ENCODE measurements around the gene TTYH1.
"Not testable (repeated sequence)": the region's sequence is repeated elsewhere in the genome, so short reads cannot be mapped to it uniquely, and the experiment has no call there.

The TTYH1 gene

DNA sequence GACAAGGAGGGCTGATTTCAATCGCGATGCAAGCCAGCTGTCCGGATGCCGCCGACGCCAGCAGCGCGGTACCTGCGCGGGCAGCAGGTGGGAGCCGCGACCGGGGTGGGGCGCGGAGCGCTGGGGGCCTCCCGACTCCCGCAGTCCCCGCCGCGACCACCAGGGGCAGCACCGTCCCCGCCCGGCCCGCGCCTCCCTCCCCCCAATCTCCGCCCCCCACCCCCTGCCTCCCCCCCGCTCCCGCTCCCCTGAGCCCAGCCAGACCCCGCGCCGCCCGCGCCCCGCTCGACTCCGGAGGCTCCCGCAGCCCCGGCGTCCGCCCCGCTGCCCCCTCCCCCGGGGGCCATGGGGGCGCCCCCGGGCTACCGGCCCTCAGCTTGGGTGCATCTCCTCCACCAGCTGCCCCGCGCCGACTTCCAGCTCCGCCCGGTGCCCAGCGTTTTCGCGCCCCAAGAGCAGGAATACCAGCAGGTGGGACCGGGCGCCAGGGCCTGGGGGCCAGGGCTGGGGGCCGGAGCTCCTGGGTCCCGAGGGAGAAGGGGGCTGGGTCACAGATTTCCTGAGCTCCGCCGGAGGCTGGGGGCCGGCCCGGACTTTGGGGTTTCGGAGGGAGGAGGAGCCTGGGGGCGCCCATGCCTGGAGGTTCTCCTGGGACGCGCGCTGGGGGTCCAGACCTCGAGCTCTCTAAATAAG lies at the start of gene TTYH1:
Gene TTYH1 (plus strand): TSS at position 257 of the 693 bp plus-strand sequence. CDS start 89 bp downstream, at position 346.
- DNase-seq (ENCODE audit: low read depth), result no peak

DNA sequence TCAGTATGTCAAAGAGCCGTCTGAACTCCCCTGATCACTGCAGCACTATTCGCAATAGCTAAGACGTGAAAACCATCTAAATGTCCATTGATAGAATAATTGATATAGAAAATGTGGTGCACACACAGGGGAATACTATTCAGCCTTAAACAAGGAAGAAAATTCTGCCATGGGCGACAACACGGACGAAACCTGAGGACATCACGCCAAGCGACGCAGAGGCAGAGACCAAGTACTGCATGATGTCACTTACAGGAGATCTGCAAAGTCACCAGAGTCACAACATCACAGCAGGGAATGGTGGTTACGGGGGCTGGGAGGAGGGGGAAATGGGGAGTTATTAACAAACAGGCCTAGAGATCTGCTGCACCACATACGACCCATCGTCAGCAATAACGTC lies 49.5 kb upstream of the TTYH1 start:
- DNase-seq (ENCODE audit: low read depth), result not testable (repeated sequence)

DNA sequence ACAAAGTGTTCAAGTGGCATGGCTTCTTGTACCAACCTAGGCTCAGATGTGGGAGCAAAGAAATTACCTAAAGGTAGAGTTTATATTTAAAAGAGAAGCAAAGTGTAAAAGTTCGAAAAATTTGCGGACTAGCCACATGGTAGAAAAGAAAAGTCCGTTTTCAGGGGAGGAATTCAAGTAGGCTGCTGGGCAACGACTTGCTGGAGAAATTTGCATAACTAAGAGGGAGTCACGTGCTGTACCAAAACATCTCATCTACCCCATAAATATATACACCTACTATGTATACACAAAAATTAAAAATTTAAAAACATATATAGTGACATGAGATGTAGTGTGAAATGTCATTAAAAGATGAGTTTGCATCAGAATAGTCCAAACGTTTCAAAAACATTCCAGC lies 48.5 kb upstream of the TTYH1 start:
- no peak for DNase-seq (ENCODE audit: low read depth)

DNA sequence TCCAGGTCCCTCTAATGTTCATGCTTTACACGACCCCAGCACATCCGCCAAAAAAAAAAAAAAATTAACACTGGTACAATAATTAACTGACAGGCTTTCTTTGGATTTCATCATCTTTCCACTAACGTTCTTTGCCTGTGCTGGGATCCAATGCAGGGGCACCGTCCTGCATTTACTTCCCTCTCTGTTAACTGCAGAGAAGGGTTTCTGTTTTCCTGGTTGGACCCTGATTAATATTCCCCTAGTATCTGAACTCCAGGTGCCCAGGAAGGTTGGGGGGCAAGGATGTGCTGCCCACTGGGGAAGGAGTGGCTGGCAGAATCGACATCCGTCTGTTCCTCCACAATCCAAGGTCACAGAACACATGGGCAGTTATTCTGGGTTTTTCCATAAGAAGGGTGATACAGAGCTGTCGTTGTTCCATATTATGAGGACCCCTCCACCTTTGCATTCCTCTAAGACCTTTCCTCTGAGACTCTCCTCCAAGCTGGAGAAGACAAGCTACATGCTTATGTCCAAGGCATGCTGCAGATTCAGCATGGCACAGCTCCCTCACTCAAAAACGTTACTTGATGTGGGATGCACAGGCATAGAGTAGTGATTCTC lies 46.1 kb upstream of the TTYH1 start:
- no peak for DNase-seq (ENCODE audit: low read depth)

DNA sequence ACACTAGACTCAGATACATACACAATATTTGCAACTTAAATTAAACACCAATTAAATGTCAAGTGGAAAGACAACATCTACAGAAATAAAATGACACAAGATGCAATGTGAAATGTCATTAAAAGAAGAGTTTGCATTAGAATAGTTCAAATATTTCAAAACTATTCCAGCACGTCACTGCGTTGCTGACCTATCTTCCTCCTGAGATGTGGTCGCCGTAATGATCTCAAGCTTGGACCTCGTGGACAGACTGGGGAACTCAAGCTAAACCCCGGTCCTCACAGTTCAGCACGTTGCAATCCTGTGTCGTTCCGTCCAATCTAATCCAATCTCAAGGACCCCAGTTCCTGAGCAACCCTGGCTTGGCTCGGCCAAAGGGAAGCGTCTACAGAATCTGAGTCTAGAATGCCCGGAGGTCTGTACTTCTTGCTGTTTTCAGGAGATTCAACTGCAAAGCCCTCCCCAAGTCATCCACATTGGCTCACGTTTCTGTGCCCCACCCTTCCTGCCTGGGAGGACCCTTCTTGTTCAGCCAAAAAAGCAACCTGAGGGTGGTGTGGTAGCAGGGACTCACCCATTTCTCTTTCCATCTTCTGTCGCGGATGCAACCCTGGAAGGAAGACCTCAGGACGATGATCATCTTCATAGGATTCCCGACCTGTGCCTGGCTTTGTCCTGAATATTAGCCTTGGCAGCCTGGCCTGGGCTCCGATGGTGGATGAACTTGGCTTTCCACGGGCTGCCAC lies 45.4 kb upstream of the TTYH1 start:
- DNase-seq (ENCODE audit: low read depth), result not testable (repeated sequence)

DNA sequence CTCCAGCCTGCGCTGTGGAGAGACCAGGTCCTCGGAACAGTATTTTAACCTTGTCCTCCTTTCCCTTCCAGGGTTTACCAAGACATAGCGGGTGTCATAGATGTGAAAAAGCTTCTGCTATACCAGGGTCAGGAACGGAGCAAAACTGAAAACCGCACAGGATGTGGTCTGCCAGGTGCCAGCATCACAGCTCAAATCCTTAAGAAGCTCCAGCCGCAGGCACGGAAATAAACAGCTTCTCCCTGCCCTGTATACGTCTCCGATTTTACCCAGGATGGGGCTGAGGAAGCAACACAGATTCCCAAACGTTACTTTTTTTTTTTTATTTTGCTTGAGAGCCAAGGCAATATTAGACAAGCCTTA lies 44.8 kb upstream of the TTYH1 start:
- not testable (repeated sequence) for DNase-seq (ENCODE audit: low read depth)

DNA sequence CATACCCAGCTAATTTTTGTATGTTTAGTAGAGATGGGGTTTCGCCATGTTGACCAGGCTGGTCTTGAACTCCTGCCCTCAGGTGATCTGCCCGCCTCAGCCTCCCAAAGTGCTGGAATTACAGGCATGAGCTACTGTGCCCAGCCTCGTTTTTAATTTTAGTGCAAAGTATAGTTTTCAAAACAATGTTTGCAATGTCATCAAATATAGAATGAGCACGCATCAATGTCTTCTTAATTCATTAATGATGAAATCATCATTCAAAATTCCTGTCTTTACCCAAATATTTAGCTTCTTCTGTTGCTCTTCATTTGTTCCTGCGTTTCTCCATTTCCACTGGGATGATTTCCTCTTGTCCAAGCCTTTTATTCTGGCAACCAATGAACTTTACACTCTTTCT lies 43.8 kb upstream of the TTYH1 start:
- not testable (repeated sequence) for DNase-seq (ENCODE audit: low read depth)

DNA sequence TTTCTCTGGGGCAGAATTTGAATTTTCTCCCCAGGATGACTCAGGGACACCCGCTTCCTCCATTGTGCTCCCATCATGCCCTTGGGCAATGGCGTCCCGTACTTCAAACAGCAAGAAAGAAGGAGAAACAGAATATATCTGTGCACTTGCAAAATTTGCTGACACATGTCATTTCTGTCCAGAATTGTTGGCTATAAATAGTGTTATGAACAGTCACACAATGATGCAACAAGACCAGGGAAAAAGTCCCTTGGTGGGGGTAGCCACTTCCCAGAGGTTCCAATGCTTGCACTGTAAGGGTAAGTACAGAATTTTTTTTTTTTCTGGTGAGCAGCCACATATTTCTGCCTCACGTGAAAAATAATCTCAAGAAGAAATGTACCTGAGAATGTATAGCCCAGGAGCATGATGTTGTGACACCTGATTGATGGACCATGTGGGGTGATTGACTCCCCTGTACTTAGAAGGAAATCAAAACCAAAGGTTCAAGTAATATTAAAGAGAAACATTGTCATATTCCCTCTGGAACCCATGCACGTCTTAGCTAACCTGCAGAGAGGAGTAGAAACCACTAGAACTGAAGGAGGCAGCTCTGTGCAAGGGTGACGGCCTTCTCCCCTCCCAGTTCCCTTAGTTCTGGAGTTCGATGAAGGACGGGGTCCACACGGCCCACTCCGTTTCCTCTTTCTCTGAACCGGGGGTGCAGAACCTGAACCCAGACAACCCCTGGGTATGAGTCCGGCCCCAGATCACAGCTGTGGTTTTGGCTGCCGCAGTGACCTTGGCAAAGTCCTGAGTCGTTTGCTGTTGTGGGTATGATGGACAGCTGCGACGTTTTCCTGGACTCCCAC lies 41.3 kb upstream of the TTYH1 start:
- DNase-seq (ENCODE audit: low read depth), result no peak

DNA sequence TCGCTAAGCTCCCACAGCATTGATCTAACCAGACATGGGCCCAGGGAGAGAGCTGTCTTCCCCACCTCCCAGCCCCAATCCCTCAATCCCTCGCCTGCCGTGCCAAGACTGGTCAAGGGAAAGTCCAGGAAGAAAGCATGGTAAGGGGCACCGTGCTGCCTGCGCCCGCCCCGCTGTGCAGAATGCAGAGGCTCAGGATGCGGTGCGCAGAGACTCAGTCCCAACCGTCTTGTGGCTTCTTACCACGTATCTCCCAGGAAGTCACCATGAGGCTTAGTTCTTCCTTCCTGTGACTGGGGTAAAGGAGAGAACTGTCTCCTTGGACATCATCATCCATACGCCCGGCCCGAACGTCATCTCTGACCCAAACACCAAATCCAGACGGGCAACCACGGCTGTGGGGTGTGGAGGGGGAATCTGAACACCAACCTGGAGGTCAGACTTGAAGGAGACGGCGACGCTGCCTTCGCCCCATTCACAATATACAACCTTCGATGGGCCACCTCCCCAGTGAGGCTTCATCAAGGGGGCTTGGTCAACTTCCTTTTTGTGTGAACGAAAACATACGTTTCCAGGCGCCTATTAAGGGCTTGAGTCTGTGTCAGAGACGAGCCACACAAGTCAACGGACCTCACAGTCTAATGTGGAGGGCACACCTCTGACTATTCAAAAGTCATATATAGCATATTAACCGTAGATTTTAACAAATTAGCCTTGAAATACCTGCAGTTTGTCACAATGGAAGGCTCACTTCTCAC lies 39.9 kb upstream of the TTYH1 start:
- DNase-seq (ENCODE audit: low read depth), result not testable (repeated sequence)

DNA sequence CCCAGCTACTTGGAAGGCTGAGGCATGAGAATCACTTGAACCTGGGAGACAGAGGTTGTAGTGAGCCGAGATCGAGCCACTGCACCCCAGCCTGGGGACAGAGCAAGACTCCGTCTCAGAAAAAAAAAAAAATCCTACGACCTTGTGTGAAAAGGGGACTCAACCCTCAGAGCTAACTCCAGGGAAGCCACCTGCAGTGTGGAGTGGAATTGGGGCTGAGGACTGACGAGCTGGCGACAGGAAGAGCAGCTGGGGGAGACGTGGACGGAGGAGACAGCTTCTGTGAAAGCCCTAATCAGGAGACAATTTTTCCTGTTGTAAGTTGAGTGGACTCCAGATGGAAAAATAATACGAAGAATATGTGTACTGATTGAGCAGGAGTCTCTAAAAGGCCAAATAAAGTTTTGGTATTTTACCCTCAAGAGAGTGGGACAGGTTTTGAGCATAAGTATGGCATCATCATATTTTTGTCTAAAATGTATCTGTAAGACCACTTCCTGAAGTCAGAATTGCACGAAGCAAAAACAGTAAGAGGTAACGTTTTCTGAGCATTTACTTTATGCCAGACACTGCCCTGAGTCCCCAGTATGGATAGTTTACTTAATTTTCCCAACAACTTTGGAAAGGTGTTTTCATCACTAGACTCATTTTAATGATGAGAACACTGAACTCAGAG lies 38.5 kb upstream of the TTYH1 start:
- DNase-seq (ENCODE audit: low read depth), result no peak

DNA sequence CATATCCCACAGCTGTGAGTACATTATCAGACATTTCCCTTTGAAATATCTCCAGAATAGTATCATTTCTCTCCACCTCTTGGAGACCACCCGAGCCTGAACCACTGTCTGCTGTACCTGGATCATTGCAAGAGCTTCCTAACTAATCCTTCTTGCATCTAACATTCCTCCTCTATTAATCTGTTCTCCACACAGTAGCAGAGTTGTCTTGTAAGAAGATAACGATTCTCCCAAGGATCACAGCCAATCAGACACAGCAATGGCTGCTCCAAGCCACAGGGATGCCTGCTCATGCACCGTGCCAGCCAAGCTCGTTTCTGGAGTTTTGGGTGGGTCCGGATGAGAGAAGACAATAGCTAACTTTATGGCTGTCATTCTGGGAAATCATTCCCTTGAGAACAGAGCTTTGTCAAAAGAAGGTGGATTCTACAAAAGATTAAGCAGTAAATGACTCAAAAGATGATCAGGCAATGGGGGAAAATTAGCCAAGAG lies 36.0 kb upstream of the TTYH1 start:
- no peak for DNase-seq (ENCODE audit: low read depth)

DNA sequence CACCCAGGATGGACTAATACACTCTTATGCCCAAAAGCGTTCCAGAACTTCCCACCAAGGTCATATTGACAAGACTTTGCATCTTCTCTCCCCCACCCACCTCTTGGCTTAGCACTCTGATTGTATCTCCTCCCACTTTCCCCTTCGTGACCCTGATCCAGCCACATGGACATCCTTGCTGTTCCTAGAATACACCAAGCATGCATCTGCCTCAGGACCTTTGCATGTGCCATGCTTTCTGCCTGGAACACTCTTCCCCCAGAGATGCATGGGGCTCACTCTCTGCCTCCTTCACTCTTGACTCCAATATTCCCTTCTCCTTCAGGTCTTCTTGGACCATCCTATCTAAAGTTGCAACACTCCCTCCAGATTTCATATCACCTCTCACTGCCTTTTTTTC lies 34.4 kb upstream of the TTYH1 start:
- no peak for DNase-seq (ENCODE audit: low read depth)

DNA sequence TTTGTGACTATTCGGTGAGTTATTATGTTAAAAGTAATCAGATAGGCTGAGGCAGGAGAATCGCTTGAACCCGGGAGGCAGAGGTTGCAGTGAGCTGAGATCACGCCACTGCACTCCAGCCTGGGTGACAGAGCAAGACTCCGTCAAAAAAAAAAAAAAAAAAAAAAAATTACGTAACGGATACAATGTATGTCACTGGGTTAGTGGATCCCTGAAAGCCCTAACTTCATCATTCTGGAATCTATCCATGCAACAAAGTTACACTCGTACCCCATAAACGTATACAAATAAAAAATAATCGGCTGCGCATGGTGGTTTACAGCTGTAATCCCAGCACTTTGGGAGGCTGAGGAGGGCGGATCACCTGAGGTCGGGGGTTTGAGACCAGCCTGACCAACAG lies 33.2 kb upstream of the TTYH1 start:
- DNase-seq (ENCODE audit: low read depth), result not testable (repeated sequence)

DNA sequence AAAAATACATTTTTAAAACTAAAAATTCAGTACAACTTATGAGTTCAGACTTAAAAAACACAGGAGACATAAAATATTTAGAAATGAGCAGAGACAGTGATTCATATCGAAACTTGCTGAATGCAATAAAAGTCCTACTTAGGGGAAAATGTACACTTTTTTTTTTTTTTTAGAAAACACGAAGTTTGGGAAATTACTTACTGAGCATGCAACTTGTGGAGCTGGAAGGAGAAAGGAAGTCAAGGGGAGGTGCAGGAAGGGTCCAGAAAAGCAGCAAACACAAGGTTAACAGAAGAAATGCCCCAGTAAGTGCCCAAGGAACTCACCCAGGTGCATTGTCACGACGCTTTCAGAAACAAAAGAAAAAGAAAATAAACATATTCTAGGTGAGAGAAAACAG lies 31.9 kb upstream of the TTYH1 start:
- DNase-seq (ENCODE audit: low read depth), result no peak

DNA sequence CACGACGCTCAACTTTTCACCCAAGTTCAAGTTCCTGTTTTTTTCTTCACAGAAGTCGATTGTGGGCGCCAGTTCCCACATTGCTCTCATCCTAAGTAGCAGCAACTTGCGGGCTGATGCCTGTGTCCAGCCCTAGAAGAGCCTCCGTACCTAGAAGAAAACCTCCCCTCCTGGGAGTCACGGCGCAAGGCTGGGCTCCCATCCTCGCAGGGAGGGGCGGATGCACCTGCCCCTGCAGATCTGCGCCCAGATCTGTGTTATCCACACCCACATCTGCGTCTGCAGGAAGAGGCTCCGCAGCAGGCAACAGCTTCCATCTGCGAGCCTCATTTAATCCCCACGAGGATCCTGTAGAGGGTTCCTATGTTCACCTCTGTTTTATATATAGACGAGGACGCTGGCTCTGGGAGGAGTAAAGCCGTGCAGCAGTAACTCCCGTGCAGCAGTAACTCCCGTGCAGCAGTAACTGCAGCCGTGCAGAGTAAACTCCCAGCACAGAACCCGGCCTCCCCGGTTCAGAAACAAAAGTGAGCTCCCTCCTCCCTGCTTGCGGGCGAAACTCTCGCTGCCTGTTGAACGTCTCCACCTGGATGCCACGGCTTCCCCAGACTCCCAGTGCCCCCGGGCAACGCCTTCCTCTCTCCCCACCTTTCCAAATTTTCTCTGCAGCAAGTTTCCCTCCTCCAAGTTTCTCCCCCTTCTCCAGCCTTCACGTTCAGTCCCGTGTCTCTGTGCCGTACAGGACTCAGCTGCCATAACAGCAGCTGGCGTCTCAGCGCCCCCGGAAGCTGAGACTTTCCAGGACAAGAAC lies 27.1 kb upstream of the TTYH1 start:
- no peak for DNase-seq (ENCODE audit: low read depth)

DNA sequence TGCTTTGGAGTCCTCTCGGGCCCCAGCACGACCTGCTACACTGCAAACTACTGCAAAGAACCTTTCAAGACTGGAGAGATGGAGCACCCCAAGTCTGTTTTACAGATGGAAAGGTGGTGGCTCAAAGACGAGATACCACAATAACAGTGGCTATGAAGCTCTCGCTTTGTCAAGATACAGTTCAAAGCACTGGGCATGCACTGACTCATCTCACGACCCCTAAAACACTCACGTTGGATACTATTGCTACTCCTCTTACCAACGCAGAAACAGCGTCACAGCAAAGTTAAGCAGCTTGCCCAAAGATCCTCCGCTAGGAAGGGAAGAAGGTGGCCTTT lies 26.5 kb upstream of the TTYH1 start:
- no peak for DNase-seq (ENCODE audit: low read depth)

DNA sequence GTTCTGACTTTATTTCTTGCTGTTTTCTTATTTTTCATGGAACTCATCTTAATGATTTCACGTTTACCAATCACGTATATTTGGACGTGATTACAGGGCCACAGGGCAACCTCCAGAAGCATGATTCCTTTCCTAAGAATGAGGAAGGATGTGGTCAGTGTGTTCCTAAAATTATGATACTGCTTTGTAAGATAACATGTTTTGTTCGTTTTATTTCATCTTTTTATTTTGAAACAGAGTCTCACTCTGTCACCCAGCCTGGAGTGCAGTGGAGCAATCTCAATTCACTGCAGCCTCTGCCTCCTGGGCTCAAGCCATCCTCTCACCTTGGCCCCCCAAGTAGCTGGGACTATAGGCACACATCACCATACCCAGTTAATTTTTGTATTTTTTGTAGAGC lies 25.7 kb upstream of the TTYH1 start:
- DNase-seq (ENCODE audit: low read depth), result no peak

DNA sequence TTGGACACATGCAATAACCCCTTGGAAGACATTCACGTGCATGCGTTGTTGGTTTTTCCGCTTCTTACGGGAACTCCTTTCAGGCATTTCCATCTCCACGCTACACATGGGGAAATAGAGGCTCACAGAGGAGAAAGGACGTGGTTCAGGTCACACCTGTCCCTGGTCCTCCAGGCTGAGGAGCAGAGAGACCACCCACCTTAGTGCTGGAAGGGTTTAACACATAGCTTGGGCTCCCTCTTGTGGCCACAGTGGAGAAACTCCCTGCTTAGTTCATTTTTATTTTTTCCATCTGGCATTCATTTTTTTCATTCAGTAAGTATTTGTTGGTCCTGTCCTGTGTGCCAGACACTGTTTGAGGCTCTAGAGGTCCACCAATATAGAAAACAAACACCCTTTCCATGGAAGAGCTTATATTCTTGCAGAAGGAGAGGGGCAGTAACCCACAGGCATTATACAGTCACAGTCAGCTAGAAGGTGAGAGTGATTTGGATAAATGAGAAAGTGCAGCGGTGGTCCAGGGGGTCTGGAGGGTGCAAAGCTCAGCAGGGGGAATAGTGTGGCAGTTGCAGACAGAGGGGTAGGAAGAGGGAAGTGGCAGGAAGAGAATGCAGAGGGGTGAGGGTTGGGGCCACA lies 24.2 kb upstream of the TTYH1 start:
- DNase-seq (ENCODE audit: low read depth), result no peak

DNA sequence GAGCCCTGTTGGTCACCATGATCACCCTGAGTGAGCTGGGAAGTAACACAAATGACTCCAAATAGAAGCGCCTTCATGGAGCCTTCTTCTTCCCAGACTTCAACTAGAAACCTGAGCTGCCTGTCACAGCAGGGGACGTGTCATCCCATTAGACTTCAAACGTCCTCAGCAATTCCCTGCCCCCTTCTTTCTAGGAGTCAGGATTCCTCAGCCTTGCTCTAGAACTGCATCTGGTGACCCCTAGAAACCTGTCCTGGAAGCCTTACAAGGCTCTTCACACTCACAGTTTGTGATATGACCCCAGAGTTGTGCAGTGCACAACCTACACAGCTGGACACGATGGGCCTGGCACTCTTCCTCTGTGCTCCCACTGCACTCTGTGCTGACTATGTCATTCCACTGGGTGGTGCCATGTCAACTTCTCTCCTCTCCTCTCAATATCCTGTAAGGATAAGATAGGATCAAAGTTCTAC lies 23.6 kb upstream of the TTYH1 start:
- DNase-seq (ENCODE audit: low read depth), result no peak

DNA sequence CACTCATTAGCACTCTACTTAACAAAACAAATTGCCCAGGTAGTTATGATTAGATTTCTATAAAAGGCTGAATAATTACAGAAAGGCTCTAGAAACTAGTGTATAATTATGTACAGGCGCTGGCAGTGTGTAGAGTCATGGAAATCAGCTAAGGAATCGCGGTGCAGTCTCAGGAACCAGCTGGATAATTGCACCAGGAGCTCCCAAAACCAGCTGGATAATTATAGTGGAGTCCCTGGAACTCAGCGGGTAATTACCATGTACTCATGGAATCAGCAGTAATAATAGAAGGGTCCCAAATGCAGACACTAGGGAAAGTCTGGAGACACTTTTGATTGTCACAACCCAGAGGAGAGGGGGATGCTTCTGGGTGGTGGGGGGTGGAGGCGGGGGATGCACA lies 23.2 kb upstream of the TTYH1 start:
- no peak for DNase-seq (ENCODE audit: low read depth)
